Stimulated activated naive CD8-positive, alpha-beta T cell treated with anti-CD3 and anti-CD28 coated beads, Interleukin-15, amount 100 ng/mL, for 72 hours (primary cell): ENCODE results near the gene AQP9.

Source experiments
- ATAC-seq: fragments of 150-1000 bp; cut with Tn5 transposase; 2 replicates; pipeline ENCODE4 v1.10.0; 2021; ENCODE audit warnings: mild to moderate bottlenecking, moderate library complexity
- DNase-seq, 2 donors: peaks; one replicate each; pipeline ENCODE4 v3.0.0; 2021 to 2022
- H3K27ac Mint-ChIP-seq, 2 donors: one replicate each; pipeline ENCODE4 v1.8.0; 2022; ENCODE audit warnings: mild to moderate bottlenecking in 2 of 2, mixed read lengths in 2 of 2, moderate library complexity in 2 of 2
- H3K27me3 Mint-ChIP-seq: one replicate; pipeline ENCODE4 v1.8.0; 2022; ENCODE audit warnings: mixed read lengths
- H3K4me1 Mint-ChIP-seq: one replicate; pipeline ENCODE4 v1.8.0; 2022; ENCODE audit warnings: mild to moderate bottlenecking, mixed read lengths
- H3K4me3 Mint-ChIP-seq, 2 donors: one replicate each; pipeline ENCODE4 v1.8.0; 2022; ENCODE audit warnings: mild to moderate bottlenecking in 2 of 2, mixed read lengths in 2 of 2, moderate library complexity in 1 of 2
- H3K9me3 Mint-ChIP-seq, 2 donors: one replicate each; pipeline ENCODE4 v1.8.0; 2022; ENCODE audit warnings: mixed read lengths in 2 of 2

Gene AQP9

GRCh38 chr15:58134886-58135285, 3.3 kb upstream of the AQP9 start:
- no peak overlapping the region for H3K27ac Mint-ChIP-seq
- no peaks in the 10 kb centered on the region for H3K27me3 Mint-ChIP-seq
- H3K9me3 Mint-ChIP-seq: no peaks in the 10 kb centered on the region
- no peak overlapping the region for H3K4me3 Mint-ChIP-seq
- DNase-seq: no peak
- H3K4me1 Mint-ChIP-seq: no peaks in the 10 kb centered on the region
- ATAC-seq: no peak

- Mint-ChIP-seq H3K4me1 (no peaks in the 10 kb centered on the region), H3K9me3 (no peaks in the 10 kb centered on the region), H3K27me3 (no peaks in the 10 kb centered on the region), H3K27ac (no peak overlapping the region), H3K4me3 (no peak overlapping the region)
- no peak for ATAC-seq
- DNase-seq: no peak
Measured at GRCh38 chr15:58135511-58136174, 2.5 kb upstream of the AQP9 start.

- Mint-ChIP-seq H3K27ac (no peak overlapping the region), H3K27me3 (peaks cover 8% of the 10 kb centered on the region), H3K9me3 (no peaks in the 10 kb centered on the region), H3K4me1 (no peaks in the 10 kb centered on the region), H3K4me3 (no peak overlapping the region)
- DNase-seq: no peak
- no peak for ATAC-seq
Measured at GRCh38 chr15:58136731-58137130, 1.4 kb upstream of the AQP9 start.

GRCh38 chr15:58137686-58138085, 495 bp upstream of the AQP9 start:
- Mint-ChIP-seq H3K4me1 (no peaks in the 10 kb centered on the region), H3K27me3 (peaks cover 17% of the 10 kb centered on the region), H3K9me3 (no peaks in the 10 kb centered on the region), H3K27ac (peak overlapping the region in 1 of 2 donors; percentile 48), H3K4me3 (no peak overlapping the region)
- DNase-seq (no peak), ATAC-seq (peak; percentile 56)

DNA sequence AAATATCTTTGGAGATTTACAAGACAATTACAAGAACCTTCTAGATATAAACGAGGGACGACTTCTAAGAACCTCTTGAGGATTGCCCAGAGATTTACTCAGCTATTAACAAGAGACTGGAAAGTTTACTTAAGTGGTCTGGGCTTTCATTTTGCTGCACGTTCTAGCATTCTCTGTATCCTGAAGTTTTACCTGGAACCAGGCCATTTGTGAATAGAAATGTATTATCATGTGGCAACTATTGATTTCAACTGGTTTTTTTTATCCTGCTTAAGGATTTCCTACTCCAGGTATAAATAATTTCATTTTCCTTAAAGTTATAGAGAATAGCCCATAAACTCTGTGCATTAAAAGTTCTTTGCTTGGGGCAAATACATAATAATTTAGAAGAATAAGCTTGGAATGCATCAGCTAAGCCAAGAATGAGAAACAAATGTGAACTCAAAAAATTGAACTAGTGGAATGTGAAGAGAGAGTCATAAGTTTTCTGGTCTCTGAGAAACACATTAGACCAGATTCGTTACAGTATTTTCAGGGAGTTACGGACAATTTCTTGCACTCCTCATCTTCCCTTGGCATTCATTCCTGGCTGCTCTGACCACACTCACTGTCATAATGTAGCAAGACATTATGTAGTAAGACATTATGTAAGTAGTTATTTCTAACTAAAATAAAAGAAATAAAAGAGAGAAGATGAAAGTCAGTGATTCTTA, 1.3 kb downstream of the AQP9 start:
- no peak overlapping the region for H3K27ac Mint-ChIP-seq
- peaks cover 21% of the 10 kb centered on the region for H3K27me3 Mint-ChIP-seq
- no peaks in the 10 kb centered on the region for H3K4me1 Mint-ChIP-seq
- DNase-seq: no peak
- H3K4me3 Mint-ChIP-seq: no peak overlapping the region
- ATAC-seq: no peak
- H3K9me3 Mint-ChIP-seq: no peaks in the 10 kb centered on the region

GRCh38 chr15:58139989-58140522, 1.9 kb downstream of the AQP9 start:
- Mint-ChIP-seq H3K27ac (no peak overlapping the region), H3K27me3 (peaks cover 21% of the 10 kb centered on the region), H3K9me3 (no peaks in the 10 kb centered on the region), H3K4me3 (no peak overlapping the region), H3K4me1 (no peaks in the 10 kb centered on the region)
- no peak for ATAC-seq
- DNase-seq: no peak

GRCh38 chr15:58141894-58142293, 3.7 kb downstream of the AQP9 start:
- DNase-seq: no peak
- no peak for ATAC-seq
- peaks cover 21% of the 10 kb centered on the region for H3K27me3 Mint-ChIP-seq
- peak overlapping the region in 1 of 2 donors; percentile 34 for H3K27ac Mint-ChIP-seq
- H3K9me3 Mint-ChIP-seq: no peaks in the 10 kb centered on the region
- no peaks in the 10 kb centered on the region for H3K4me1 Mint-ChIP-seq
- H3K4me3 Mint-ChIP-seq: no peak overlapping the region

GRCh38 chr15:58142827-58143461, 4.8 kb downstream of the AQP9 start:
- ATAC-seq: no peak
- Mint-ChIP-seq H3K27me3 (peaks cover 21% of the 10 kb centered on the region), H3K4me1 (no peaks in the 10 kb centered on the region), H3K4me3 (no peak overlapping the region), H3K9me3 (no peaks in the 10 kb centered on the region), H3K27ac (peak overlapping the region in 1 of 2 donors; percentile 19)
- DNase-seq: no peak

- Mint-ChIP-seq H3K27me3 (peaks cover 21% of the 10 kb centered on the region), H3K9me3 (no peaks in the 10 kb centered on the region), H3K27ac (no peak overlapping the region), H3K4me3 (no peak overlapping the region), H3K4me1 (no peaks in the 10 kb centered on the region)
- DNase-seq: no peak
- no peak for ATAC-seq
Measured at GRCh38 chr15:58145606-58146005, 7.4 kb downstream of the AQP9 start.

DNA sequence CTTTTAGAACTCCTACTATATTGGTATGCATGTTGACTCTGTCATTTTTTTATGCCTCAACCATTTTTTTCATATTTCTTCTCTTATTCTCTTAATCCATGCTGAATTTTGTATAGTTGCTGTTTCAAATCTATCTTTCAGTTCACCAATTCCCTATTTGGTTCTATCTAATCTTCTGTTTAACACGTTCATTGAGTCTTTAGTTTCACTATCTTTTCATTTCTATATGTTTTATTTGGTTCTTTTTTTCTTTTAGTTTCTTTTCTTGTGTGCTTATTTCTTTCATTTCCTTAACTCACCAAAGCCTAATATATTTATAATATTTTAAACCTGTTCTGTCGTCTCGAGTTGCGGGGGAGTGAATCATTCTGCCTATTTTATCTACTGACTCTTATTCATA, 8.0 kb downstream of the AQP9 start:
- DNase-seq (no peak), ATAC-seq (no peak)
- no peaks in the 10 kb centered on the region for H3K4me1 Mint-ChIP-seq
- H3K4me3 Mint-ChIP-seq: no peak overlapping the region
- no peak overlapping the region for H3K27ac Mint-ChIP-seq
- H3K9me3 Mint-ChIP-seq: no peaks in the 10 kb centered on the region
- H3K27me3 Mint-ChIP-seq: peaks cover 18% of the 10 kb centered on the region

DNA sequence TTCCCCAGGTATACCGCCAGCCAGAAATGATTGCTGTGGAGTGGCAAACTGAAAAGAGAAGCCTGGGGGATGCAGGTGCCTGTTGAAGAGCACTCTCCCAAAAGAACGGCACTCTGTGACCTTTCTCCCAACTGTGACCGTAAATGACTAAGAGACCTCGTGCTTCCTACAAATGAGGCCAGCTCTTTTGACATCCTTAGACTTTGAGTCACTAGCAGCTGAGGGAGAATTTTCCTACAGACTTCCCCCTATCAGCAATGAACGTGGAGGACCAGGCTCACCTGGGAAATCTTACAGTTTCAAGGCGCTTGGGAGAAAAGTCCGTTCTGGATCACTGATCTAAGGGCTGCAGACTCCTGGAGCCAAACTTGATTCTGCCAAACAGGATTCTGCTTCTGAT, 8.6 kb downstream of the AQP9 start:
- H3K9me3 Mint-ChIP-seq: no peaks in the 10 kb centered on the region
- H3K27me3 Mint-ChIP-seq: peaks cover 13% of the 10 kb centered on the region
- no peak overlapping the region for H3K4me3 Mint-ChIP-seq
- no peak overlapping the region for H3K27ac Mint-ChIP-seq
- H3K4me1 Mint-ChIP-seq: no peaks in the 10 kb centered on the region
- ATAC-seq (no peak), DNase-seq (no peak)

DNA sequence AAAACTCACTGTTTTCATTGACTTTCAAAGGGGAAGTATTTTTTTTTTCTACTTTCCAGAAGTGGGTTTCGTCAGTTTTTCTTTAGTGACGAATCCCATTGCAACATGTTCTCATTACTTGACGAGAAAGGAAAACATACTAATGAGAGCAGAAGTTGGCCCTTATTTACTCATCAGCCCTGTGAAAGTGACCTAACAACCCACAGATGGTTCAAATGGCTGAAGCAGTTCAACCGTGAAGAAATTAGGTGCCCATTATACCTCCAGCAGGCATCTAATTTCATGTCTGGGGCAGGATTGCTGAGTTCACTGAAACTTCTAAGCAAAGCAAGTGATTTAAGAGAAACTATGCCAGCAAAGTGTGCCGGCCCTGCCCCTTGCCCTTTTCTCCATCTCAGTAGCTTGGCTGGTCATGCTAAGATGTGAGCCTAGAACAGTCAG, 9.0 kb downstream of the AQP9 start:
- Mint-ChIP-seq H3K27ac (no peak overlapping the region), H3K27me3 (peaks cover 8% of the 10 kb centered on the region), H3K4me3 (no peak overlapping the region), H3K4me1 (no peaks in the 10 kb centered on the region), H3K9me3 (no peaks in the 10 kb centered on the region)
- ATAC-seq (no peak), DNase-seq (no peak)

DNA sequence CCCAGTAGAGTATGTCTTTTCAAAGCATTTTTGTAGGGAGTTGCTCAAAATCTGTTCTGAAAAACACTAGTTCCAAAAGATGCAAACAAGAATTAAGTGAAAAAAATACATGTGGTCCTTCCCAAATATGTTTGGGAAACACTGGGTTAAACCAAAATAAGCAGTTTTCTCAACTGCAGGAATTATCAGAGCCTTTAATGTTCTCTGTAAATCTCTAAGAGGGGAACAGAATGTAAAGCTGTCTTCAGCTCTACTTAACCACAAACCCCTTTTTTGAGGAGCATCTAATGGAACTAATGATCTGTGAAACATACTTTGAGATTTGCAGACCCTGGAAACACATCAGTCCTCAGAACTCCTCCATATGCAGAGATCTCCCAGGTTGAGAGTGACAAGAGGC, 9.9 kb downstream of the AQP9 start:
- Mint-ChIP-seq H3K4me1 (no peaks in the 10 kb centered on the region), H3K4me3 (no peak overlapping the region), H3K9me3 (no peaks in the 10 kb centered on the region), H3K27ac (no peak overlapping the region), H3K27me3 (no peaks in the 10 kb centered on the region)
- DNase-seq (no peak), ATAC-seq (no peak)

DNA sequence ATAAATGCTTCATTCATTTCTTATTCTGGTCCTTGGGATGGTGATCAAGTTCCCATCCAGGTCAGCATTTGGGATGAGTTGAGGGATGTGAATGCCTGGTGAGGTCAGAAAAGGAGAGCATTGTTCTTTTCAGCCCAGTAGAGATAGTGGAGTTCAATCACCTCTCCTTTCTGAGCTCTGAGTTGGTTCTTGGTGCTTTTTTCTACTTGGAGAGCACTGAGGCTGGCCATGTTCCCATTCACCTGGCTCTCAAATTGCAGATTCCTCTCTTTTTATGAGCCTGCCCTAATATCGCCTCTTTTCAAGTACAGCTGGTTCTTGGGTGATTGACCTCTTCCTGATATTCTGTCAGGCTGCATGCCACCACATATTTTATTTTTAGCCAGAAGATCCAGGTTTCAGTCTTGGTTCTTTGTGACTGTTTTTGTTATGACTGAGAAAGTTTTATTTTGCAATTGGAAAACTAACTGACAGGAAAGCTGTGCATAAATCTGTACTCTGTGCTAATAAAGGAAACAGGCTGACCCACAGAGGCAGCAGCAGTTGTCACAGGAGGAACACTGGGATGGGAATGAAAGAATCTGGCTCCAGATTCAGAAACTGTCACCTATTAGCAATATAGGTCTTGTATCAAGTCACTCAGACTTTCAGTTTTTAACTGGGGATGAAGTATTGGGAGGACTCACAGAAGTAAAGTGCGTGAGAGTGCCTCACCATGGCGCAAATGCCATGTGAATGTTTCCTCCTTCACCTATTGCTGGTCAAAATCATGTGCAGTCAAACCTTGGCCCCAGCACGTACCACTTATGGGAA, 10.7 kb downstream of the AQP9 start:
- ATAC-seq: no peak
- H3K27me3 Mint-ChIP-seq: no peaks in the 10 kb centered on the region
- H3K4me1 Mint-ChIP-seq: no peaks in the 10 kb centered on the region
- H3K9me3 Mint-ChIP-seq: no peaks in the 10 kb centered on the region
- no peak for DNase-seq
- no peak overlapping the region for H3K4me3 Mint-ChIP-seq
- H3K27ac Mint-ChIP-seq: no peak overlapping the region

DNA sequence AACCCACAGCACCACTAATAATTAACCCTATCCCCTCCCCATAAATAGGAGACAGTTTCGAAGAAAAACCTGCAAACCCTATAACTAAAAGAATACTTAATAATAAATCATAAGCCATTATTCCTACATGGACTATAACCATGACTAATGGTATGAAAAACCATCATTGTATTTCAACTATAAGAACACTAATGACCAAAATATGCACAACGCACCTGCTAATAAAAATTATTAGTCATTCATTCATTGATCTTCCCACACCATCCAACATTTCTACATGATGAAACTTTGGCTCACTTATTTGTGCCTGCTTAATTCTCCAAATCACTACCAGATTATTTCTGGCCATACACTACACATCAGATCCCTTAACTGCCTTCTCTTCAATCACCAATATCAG, 16.6 kb downstream of the AQP9 start:
- H3K9me3 Mint-ChIP-seq: no peaks in the 10 kb centered on the region

More for the DNA sequence above, 16.6 kb downstream of the AQP9 start:
- Mint-ChIP-seq H3K27ac (no peak overlapping the region), H3K4me1 (no peaks in the 10 kb centered on the region), H3K4me3 (no peak overlapping the region), H3K27me3 (no peaks in the 10 kb centered on the region)
- DNase-seq (no peak), ATAC-seq (no peak)
